Measurements from ENCODE around the gene MINDY2.

The MINDY2 gene

DNA sequence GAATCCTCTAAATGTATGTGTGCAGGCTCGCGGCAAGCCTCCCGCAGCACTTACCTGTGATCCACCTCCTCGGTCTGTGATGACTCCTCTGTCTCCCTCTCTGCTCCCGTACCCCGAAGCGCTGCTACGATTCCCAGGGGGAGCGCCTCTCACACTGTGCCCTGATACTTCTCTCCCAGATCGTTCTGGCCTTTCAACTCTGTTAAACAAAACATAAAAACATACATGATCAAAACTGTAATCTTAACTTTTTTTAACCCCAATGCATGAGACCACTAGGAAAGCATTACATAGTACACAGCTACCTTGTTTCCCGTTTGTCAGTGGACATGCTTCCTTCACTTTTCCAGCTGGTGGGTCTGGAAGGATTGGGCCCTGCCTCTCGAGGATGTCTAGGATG, 115.8 kb downstream of the MINDY2 start:
- no peak for DNase-seq (ENCODE audit: extremely low spot score)
- ChIA-PET CTCF (no interaction called here), POLR2A (no interaction called here)
- TF ChIP-seq, protein P1, sequence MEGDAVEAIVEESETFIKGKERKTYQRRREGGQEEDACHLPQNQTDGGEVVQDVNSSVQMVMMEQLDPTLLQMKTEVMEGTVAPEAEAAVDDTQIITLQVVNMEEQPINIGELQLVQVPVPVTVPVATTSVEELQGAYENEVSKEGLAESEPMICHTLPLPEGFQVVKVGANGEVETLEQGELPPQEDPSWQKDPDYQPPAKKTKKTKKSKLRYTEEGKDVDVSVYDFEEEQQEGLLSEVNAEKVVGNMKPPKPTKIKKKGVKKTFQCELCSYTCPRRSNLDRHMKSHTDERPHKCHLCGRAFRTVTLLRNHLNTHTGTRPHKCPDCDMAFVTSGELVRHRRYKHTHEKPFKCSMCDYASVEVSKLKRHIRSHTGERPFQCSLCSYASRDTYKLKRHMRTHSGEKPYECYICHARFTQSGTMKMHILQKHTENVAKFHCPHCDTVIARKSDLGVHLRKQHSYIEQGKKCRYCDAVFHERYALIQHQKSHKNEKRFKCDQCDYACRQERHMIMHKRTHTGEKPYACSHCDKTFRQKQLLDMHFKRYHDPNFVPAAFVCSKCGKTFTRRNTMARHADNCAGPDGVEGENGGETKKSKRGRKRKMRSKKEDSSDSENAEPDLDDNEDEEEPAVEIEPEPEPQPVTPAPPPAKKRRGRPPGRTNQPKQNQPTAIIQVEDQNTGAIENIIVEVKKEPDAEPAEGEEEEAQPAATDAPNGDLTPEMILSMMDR (IDR thresholded peaks at IDR 0.05; ENCODE audit: control extremely low read depth, extremely low read depth, low read depth, missing control alignments) = no peak

DNA sequence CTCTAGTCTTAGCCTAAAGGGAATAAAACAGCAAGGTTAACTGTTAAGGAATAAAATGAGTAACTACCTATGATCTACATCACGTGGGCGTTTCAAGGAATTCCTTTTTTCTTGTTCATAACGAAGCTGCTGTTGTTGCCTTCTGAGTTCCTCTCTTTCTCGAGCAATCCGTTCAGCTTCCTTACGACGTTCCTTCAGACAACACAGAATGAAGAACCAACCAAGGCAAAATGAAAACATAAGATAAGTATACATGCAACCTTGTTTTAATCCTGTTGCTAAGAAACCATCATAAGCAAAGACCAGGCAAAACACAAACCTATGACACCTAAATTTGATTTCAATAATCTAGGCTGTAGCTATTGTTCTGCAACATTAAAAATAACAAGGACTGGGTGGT, 118.3 kb downstream of the MINDY2 start:
- TF ChIP-seq, protein P1 (IDR thresholded peaks at IDR 0.05; ENCODE audit: control extremely low read depth, extremely low read depth, low read depth, missing control alignments) = no peak
- CTCF ChIA-PET = interaction anchor here (1.0 to 1.4 kb wide), 2 partner anchors 9 to 10 kb away, joined by 3 to 4 read pairs; no protein-coding TSS in a partner anchor
- DNase-seq (ENCODE audit: extremely low spot score) = no peak
- POLR2A ChIA-PET = no interaction called here

DNA sequence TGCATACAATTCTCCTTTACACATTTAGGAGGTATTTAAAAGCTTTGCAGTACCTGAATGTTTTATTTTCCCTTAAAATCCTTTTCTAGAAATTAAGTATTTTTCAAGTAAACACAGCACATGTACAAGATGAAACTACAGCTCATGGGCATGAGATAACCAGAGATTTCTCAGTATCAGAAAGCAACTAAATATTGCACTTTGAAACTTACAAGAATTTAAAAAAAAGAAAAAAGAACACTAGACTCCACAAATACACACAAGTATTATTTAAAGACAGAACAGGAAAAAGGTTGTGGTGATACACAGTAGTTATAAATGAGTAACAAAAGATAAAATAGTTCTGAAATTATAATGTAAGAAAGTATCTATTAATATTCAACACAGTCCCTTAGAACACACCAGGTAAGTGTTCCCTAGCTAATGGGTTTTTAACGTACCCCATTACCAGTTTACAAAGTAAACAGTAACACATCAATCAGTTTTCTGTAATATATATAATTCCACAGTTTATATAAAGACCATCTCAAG, 127.1 kb downstream of the MINDY2 start:
- CTCF ChIA-PET = interaction anchor here (0.9 kb wide), 1 partner anchor 9 kb away, joined by 3 read pairs; no protein-coding TSS in a partner anchor
- POLR2A ChIA-PET = no interaction called here
- DNase-seq (ENCODE audit: extremely low spot score) = no peak
- TF ChIP-seq, protein P1 (IDR thresholded peaks at IDR 0.05; ENCODE audit: control extremely low read depth, extremely low read depth, low read depth, missing control alignments) = no peak

DNA sequence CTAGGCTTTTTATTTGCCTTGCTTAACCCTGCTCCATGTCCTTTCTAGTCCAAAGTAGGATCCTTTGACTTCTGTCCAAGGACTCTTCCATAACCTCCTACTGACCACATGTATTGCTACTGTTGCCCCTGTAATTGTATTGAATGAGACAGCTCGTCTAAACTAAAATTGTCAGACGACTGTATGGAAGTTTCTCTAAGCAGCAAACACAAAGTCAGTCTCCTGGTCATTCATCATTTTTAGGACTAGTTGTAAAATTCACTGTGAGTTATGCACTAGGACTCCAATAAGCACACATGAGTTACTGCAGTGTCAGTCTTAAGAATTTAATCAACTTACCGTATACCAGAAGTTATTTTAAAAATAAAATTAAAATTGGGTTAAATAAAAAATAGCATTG, 129.5 kb downstream of the MINDY2 start:
- no peak for DNase-seq (ENCODE audit: extremely low spot score)
- TF ChIP-seq, protein P1 (IDR thresholded peaks at IDR 0.05; ENCODE audit: control extremely low read depth, extremely low read depth, low read depth, missing control alignments) = no peak
- POLR2A ChIA-PET = no interaction called here
- CTCF ChIA-PET = interaction anchor here (1.2 to 1.3 kb wide), 3 partner anchors 11 to 19 kb away, joined by 4 to 5 read pairs (median 4); no protein-coding TSS in a partner anchor

DNA sequence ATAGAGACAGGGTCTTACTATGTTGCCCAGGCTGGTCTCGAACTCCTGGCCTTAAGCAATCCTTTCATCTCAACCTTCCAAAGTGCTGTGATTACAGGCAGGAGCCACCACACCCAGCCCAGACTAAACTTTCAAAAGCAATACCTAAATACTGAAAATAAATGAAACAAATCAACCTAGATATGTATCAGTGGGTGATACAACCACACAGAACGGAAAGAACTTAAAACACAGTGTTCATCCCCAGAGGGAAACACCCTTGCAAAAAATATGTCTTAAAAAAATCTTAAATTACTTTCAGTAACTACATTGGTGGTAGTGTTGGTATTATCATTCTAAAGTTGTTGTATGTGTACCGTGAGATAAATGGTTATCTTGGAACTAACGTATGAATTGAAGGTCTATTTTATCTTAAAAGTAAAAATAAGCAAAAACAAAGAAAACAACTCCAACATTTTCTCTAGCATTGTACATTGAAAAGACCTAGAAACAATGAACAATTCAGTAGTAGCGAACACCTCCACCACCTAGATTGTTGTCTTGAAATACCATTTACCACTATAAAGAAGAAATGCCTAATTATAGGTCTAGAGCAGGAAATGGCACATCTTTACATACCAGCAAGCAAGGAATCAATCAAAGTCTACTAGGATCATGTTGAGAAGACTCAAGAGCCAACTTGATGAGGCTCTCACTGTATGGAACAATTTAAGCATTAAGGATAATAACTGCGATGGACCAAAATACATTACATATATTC, 137.6 kb downstream of the MINDY2 start:
- ChIA-PET POLR2A (no interaction called here), CTCF (interaction anchor here (1.5 kb wide), 1 partner anchor 9 kb away, joined by 3 read pairs; no protein-coding TSS in a partner anchor)
- DNase-seq (ENCODE audit: extremely low spot score) = no peak
- TF ChIP-seq, protein P1 (IDR thresholded peaks at IDR 0.05; ENCODE audit: control extremely low read depth, extremely low read depth, low read depth, missing control alignments) = no peak

DNA sequence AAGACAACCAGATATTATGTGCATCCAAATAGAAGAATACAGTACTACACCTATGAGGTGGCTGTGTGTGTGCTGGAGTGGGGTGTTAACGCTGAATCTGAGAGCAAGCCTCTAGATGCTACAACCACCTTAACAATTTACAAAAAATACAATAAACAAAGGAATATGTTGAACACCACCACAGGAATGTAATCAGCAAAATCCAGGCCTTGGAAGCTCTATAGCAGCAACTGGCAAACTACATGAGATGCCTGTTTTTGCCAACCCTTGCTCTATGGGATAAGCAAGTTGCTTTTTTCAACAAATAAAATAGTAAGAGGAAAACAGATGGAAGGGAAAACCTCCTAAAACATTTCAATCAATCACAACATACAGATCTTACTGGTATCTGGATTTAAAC, 138.5 kb downstream of the MINDY2 start:
- TF ChIP-seq, protein P1 (IDR thresholded peaks at IDR 0.05; ENCODE audit: control extremely low read depth, extremely low read depth, low read depth, missing control alignments) = no peak
- no peak for DNase-seq (ENCODE audit: extremely low spot score)
- CTCF ChIA-PET = no interaction called here
- POLR2A ChIA-PET = no interaction called here

Data from GM10248 (cell line).